ENCODE results near the gene FSTL5. TPM values are rescaled to one million over a fixed set of nuclear protein-coding genes. Genes with fewer than 3 reads are reported as not detected.

The FSTL5 gene
- total RNA-seq, 1 donor from 2014 or later = not detected

DNA sequence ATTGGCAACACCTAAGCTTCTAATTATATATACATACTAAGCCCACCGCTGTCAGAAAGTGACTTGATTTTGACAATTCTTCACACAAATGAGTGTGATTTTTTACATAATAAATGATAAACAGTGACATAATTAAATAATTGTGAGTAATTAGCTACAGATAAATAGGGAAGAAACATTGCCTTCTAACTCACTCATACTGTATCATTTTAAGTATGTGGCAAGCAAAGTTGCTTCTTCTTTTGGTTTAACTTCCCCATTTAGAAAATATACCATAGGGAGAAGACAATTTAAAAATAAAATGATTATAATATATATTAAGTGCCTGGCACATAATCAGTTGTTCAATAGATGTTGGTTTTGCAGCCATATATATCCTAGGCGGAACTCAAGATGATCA lies 644.2 kb downstream of the FSTL5 start:
- Mint-ChIP-seq H3K36me3 (ENCODE audit: low read depth) (no peaks in the 10 kb centered on the region), H3K27ac (no peak overlapping the region), H3K27me3 (no peaks in the 10 kb centered on the region), H3K4me3 (no peak overlapping the region), H3K9me3 (no peaks in the 10 kb centered on the region), H3K4me1 (no peaks in the 10 kb centered on the region)
- ATAC-seq (ENCODE audit: low read depth) (no peak), DNase-seq (no peak)
- ChIA-PET CTCF (no interaction called here), POLR2A (no interaction called here)
- intact Hi-C loops (cut with micrococcal nuclease) = no loop called here
- TF ChIP-seq, protein P1, sequence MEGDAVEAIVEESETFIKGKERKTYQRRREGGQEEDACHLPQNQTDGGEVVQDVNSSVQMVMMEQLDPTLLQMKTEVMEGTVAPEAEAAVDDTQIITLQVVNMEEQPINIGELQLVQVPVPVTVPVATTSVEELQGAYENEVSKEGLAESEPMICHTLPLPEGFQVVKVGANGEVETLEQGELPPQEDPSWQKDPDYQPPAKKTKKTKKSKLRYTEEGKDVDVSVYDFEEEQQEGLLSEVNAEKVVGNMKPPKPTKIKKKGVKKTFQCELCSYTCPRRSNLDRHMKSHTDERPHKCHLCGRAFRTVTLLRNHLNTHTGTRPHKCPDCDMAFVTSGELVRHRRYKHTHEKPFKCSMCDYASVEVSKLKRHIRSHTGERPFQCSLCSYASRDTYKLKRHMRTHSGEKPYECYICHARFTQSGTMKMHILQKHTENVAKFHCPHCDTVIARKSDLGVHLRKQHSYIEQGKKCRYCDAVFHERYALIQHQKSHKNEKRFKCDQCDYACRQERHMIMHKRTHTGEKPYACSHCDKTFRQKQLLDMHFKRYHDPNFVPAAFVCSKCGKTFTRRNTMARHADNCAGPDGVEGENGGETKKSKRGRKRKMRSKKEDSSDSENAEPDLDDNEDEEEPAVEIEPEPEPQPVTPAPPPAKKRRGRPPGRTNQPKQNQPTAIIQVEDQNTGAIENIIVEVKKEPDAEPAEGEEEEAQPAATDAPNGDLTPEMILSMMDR (IDR thresholded peaks at IDR 0.05) = no peak

DNA sequence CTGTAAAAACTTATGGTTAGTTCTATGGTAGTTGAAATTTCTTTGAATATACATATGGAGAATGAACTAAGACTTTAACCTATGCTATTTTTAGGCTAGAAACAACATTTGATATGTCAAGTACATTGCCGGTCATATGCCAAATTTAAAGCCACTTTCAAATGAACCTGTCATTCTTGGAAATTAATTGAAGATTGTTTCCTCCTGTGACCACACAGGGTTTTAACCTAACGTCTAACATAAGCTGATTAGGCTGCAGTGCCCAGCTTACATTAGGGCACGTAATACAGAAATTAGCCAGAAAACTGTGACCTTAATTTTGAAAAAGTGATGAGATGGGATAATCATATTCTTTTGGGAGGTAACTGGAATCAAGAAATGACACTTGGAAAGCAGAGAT lies 645.9 kb downstream of the FSTL5 start:
- Mint-ChIP-seq H3K27me3 (no peaks in the 10 kb centered on the region), H3K9me3 (no peaks in the 10 kb centered on the region), H3K36me3 (ENCODE audit: low read depth) (no peaks in the 10 kb centered on the region), H3K4me3 (no peak overlapping the region), H3K27ac (no peak overlapping the region), H3K4me1 (no peaks in the 10 kb centered on the region)
- no peak for DNase-seq
- ChIA-PET CTCF (no interaction called here), POLR2A (no interaction called here)
- no peak for ATAC-seq (ENCODE audit: low read depth)
- TF ChIP-seq, protein P1 (IDR thresholded peaks at IDR 0.05) = no peak
- intact Hi-C loops (cut with micrococcal nuclease) = no loop called here

DNA sequence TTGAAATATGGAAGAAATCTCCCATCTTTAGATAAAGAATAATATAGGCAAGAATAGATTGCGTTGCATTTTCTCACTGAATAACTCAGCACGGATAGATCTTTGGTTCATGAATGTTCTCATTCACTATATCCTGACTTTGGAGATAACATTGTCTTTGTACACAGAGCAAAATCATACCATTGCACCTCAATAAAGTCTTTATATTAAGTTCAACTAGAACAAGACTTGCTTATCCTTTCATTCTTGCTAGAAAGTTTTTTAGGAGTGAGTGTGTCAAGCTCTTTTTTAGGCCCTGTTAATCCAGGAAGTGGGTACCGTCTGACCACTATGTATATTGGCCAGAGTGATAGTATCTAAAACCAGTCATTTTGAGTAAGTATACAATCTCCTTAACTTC lies 658.7 kb downstream of the FSTL5 start:
- POLR2A ChIA-PET = no interaction called here
- TF ChIP-seq, protein P1 (IDR thresholded peaks at IDR 0.05) = no peak
- Mint-ChIP-seq H3K4me1 (no peaks in the 10 kb centered on the region), H3K27me3 (no peaks in the 10 kb centered on the region), H3K36me3 (ENCODE audit: low read depth) (no peaks in the 10 kb centered on the region), H3K27ac (no peak overlapping the region), H3K4me3 (no peak overlapping the region), H3K9me3 (no peaks in the 10 kb centered on the region)
- no peak for DNase-seq
- ATAC-seq (ENCODE audit: low read depth) = no peak
- intact Hi-C loops (cut with micrococcal nuclease) = no loop called here
- CTCF ChIA-PET = no interaction called here

DNA sequence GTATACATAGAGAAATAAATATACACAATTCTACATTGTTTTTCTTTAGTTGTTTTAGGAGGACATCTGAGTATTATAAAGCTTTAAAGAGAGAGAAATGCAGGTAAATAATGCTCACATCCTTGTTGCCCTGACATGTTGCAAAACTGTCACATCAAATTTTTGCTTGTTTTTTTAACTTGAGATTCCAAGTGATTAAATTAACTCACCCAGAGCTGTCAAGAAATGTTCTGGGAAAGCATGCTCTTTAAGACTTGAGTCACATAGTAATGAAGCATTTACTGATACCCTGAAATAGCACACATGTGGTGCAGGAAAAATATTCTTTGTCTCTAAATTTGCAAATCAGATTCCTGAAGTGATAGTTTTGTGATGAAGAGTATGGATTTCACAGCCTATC lies 665.6 kb downstream of the FSTL5 start:
- no peaks in the 10 kb centered on the region for H3K36me3 Mint-ChIP-seq (ENCODE audit: low read depth)
- H3K4me1 Mint-ChIP-seq = no peaks in the 10 kb centered on the region
- H3K9me3 Mint-ChIP-seq = no peaks in the 10 kb centered on the region
- H3K27me3 Mint-ChIP-seq = no peaks in the 10 kb centered on the region
- H3K27ac Mint-ChIP-seq = no peak overlapping the region
- intact Hi-C loops (cut with micrococcal nuclease) = no loop called here
- ChIA-PET CTCF (no interaction called here), POLR2A (no interaction called here)
- no peak for ATAC-seq (ENCODE audit: low read depth)
- H3K4me3 Mint-ChIP-seq = no peak overlapping the region
- TF ChIP-seq, protein P1 (IDR thresholded peaks at IDR 0.05) = no peak
- no peak for DNase-seq

DNA sequence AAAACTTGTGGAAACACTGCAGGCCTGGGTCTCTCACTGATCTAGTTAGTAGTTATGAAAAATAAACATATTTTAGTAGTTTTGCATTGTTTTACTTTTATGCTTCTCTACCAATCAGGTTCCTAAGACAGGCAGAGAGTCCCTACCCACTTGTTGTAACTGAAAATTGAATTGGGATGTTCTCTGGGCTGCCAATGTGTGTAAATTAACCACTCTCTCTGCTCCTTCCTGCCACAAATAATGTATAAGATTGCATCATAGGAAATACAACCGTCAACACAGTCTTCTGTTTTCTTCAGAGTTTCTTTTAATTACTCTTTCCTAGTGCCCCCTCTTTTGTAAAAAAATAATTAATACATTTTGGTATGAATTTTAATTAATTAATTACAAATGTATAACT lies 677.3 kb downstream of the FSTL5 start:
- no peaks in the 10 kb centered on the region for H3K4me1 Mint-ChIP-seq
- peaks cover 5% of the 10 kb centered on the region for H3K9me3 Mint-ChIP-seq
- DNase-seq (no peak), ATAC-seq (ENCODE audit: low read depth) (no peak)
- TF ChIP-seq, protein P1 (IDR thresholded peaks at IDR 0.05) = no peak
- ChIA-PET POLR2A (no interaction called here), CTCF (no interaction called here)
- no peaks in the 10 kb centered on the region for H3K36me3 Mint-ChIP-seq (ENCODE audit: low read depth)
- H3K27me3 Mint-ChIP-seq = no peaks in the 10 kb centered on the region
- no peak overlapping the region for H3K27ac Mint-ChIP-seq
- intact Hi-C loops (cut with micrococcal nuclease) = no loop called here
- no peak overlapping the region for H3K4me3 Mint-ChIP-seq
